NCI-H774 (cell line): ENCODE measurements around the gene MSI2.
"Not testable (repeated sequence)": the region's sequence is repeated elsewhere in the genome, so short reads cannot be mapped to it uniquely, and the experiment has no call there.

Experiments used
- DNase-seq: peaks from one replicate; lab custom pipeline; 2025; lab: John Stamatoyannopoulos, UW

The MSI2 gene

DNA sequence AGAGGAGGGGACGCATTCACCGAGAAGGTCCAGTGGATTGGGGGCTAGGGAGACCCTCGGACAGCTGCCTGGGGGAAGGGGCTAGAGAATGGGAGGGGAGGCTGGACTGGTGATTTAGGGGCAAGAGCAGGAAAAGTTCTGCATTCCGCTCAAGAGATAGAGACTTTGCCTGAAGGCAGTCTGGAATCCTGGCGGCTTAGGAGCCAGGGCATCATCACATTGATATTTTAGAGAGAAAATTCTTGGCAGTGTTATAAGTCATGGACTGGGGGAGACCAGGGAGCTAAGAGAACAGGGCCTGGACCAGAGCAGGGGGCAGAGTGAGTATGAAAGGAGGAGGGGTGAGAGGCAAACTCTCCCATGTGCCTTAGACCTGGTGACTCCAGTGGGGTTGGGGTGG lies 35.8 kb downstream of the MSI2 start:
- no peak for DNase-seq

DNA sequence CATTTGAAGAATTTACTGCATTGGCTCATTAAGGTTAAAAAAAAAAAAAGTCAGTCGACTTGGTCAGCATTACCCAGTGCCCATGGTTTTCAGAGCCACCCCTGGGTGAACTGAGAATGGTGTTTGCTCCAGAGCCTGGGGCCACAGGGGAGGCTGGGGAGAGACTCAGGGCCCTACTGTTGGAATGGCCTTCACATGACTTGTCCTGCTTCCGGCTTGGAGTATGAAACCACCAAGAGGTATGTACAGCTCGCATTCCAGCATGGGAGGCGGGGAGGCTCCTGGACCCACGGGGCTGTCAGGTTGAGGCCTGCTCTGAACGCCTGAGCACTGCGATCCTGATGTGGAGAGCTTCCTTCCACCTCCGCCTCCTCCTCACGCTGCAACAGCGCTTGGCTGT lies 36.8 kb downstream of the MSI2 start:
- DNase-seq: no peak

DNA sequence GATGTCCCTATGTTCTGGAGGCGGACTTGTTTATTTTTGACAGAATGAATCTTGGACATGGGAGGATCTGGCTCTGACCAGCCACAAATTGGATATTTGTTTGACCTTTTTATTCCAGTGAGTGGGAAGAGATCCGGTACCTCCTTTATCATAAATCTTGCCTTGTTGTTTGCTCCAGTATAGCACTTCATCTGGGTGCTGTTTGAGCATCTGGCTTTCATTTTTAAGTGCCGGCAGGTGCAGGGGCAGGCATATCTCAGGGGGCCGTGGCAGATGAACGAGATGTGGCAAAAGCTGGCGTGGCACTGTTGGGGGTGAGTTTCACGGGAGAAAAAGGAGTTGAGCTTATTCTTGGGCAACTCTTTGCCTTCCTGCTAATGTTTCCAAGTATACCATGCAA lies 37.8 kb downstream of the MSI2 start:
- DNase-seq: peak; percentile 74

DNA sequence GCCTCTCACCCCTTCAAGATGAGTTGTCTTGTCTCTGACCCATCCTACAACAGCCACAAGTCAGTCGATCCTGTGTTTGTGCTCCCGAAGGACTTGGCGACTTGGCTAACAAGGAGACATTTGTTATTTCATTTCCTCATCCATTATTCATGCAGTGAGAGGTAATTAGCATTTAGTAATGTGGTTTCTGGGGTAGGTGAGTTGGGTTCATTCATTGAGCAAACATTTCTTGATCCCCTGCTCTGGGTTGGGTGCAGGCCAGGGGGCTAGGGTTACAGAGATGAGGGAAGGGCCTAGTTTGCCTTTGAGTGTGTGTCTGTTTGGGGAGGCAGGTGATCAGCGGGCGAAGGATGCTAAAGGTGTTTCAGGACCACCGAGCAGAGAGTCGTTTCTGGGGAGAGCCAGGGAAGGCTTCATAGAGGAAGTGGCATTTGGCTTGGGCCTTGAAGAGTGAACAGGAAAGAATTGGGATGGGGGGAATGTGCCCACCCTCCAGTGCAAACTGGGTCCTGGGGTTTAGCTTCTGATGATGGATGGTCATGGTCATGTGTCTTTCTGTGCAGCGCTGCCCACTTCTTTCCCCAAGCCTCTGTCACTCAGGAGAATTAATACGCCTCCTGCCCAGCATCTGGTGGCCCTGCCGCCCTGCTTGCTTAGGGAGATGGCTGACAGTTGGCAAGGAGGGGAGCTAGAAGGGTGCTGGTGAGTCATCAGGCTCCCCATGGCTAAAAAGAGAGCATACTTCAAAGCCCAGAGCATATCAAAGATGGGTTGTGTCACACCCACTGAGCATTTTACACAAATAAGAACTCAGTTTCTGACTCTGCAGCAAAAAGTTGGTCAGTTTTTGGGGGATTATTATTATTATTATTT lies 38.5 kb downstream of the MSI2 start:
- DNase-seq: peak; percentile 87

DNA sequence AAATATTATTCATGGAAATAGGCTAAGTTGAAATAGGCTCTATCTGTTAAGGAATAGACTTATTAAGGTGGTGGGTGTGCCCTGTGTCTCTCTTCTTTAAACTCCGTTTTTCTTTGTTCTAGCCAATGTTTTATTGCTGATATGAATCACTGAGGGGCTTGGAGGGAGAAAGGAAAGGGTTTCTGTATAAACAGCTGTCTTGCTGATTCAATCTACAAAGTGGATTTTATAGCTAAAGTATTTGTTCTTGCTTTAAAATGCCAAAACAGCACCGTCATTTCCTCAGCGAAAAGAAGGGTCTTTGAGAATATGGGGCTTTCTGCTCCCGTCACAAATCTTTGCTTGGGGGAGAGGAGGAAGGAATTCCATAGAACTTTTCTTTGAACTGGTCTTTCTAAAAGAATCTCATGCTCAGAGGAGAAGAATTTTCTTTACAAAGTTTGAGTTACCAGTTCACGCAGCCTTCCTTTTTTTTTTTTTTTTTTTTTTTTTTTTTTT lies 39.3 kb downstream of the MSI2 start:
- no peak for DNase-seq

DNA sequence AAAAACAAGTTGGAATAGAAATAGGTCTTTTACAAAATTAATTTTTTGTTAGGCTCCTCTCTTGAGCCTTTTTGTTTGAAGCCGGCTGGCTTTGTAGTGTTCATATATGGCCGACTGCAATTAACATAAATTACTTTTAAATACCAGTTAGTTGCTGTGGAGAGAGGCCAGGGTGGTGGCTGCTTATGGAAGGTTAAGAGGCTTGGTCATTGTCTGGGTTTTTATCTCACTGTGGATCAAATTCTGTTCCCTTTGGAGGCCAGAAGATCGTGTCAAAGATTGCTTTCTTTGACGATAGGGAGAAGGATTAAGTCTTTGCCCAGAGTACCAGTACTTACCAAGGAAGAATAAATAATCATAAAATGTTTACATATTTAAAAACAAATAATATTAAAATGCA lies 39.9 kb downstream of the MSI2 start:
- DNase-seq: peak; percentile 81

DNA sequence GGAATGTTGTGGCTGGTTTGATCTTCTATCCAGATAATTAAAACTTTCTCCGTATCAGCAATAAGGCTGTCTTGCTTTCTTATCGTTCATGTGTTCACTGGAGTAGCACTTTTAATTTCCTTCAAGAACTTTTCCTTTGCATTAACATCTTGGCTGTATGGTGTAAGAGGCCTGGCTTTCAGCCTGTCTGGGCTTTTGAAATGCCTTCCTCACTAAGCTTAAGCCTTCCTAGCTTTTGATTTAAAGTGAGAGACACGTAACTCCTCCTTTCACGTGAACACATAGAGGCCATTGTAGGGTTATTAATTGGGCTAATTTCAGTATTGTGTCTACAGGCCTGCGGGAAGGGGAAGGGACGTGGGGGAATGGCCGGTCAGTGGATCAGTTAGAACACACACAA lies 42.9 kb downstream of the MSI2 start:
- no peak for DNase-seq

DNA sequence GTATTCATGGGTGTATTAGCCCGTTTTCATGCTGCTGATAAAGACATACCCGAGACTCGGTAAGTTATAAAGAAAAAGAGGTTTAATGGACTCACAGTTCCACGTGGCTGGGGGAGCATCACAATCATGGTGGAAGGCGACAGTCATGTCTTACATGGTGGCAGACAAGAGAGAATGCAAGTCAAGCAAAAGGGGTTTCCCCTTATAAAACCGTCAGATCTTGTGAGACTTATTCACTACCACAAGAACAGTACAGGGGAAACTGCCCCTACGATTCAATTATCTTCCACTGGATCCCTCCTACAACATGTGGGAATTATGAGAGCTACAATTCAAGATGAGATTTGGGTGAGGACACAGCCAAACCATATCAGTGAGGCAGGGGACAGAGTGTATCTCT lies 44.3 kb downstream of the MSI2 start:
- not testable (repeated sequence) for DNase-seq

DNA sequence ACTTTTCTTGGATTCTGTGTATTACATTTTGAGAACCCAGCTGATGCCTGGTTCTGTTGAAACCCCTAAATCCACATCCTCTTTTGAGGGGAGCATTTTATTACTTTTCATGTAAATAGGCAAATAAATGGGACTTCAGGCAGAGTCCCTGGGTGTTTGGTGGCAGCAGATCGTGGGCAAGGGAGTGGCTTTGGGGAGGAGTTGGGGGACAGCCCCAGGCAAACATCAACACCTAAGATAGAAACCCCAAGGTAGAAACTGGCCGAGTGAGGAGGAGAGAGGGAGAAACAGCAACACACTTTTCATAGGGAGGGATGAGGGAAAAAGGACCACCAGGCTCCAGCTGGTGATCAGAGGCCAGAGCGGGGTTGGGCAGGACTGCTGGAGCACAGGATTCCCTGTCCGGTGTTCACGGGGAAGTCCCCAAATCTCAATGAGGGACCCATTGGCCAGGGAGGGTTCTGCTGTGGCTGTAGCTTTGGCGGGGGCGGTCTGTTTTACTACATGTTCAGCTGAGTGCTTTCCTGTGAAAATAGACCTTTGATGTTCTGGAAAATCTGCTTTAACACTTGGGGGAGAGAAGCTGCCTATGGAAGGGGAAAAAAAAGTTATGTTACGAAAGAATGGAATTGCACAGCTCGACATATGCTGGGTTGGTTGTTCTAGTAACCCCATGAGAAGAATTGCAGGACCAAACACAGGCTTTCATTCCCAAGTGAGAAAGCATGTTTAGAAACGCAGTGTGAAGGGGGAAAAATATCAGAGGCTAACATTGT lies 46.6 kb downstream of the MSI2 start:
- no peak for DNase-seq

DNA sequence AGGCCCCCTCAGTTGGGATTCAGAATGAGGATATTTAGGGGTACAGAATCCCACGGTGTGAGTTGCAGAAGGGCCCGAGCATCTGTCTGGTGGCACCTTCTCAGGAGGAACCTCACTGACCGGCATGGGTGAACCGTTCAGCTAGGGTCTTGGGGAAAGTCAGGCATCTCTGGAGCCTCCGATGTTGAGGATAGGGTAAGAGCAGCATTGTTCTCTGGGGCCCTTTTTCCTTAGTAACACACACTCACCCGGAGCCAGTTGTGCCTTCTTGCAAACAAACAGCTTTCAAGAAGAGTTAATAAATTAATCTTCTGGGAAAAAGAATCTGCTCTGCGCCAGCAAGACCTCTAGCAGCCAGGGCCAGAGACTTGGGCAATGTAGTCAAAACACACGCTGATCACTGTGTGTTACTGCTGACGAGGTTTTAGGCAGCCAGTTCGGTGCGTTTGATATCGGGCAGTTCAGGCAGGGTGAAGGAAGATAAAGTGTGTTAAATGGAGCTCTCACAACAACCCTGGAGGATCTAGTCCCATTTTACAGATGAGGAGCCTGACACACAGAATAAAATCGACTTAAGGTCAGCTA lies 48.9 kb downstream of the MSI2 start:
- DNase-seq: no peak

DNA sequence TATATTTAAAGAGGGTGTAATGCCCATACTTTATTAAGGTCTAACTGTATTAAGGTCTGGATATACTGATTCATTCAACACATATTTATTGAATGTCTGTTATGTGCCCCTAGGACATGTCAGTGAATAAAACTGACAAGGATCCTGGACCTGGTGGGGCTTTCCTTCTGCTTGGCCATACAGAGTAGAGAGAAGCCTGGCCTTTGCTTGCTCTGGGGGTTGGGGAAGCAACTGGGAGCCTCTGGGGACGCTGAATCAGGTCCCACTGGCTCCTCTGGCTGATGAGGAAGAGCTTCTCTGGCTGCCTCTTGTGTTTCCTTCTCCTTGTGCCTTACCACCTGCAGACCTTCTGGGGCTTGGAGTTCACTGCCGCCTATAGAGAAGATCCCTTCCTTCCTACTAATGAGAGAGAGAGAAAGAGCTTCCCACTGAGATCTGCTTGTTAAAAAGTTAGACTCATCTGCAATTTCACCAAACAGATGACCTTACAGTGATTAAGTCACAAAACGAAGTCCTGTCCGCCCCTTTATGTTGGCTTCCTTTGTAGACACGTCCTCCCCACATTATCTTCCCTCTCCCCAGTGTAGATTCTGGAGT lies 49.7 kb downstream of the MSI2 start:
- DNase-seq: no peak

DNA sequence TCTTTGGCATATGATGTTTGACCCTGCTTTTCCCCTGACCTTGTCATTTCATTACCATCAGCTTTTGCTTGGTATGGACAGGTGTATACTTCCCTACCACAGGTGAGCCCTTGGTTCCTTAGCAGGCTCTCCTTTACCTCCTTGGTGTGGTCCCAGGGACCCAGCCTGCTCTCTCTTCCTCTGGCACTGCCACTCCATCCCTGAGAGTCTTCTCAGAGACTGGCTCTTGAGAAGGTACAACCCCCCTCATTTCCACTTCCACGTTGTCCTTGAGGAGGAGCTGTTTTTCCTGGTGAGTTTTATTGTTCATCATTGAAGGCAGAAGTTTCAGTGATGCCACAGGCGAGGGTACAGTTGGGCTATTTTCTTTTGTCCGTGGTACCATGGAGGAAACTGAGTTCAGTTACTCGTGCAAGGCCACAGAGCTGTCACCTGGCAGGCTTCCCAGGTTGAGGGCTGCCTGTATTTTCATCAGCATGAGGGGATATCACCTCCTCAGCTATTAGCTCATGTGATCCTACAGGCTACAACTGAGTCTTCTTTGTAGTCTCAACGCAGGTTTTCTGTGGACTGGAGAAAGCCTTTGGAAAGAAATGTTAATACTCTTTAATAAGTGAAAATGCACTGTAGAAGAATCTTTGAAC lies 52.3 kb downstream of the MSI2 start:
- DNase-seq: no peak

DNA sequence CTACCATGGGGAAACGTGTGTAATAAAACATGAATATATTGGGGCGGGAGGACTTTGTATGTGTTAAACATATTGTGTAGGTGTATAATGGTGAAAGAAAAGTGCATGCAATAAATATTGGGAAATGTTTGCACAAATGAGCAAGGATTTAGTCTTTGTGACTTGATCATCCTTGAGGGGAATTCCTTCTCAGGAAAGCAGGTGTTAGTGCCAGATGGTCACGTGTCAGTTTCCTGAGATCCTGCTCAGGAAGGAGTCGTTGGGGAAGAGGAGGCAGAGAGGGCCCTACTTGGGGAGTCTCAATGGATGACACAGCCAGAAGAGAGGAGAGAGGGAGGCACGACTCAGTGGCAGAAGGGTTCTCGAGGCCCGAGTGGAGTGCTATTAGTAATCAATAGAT lies 53.2 kb downstream of the MSI2 start:
- DNase-seq: no peak

DNA sequence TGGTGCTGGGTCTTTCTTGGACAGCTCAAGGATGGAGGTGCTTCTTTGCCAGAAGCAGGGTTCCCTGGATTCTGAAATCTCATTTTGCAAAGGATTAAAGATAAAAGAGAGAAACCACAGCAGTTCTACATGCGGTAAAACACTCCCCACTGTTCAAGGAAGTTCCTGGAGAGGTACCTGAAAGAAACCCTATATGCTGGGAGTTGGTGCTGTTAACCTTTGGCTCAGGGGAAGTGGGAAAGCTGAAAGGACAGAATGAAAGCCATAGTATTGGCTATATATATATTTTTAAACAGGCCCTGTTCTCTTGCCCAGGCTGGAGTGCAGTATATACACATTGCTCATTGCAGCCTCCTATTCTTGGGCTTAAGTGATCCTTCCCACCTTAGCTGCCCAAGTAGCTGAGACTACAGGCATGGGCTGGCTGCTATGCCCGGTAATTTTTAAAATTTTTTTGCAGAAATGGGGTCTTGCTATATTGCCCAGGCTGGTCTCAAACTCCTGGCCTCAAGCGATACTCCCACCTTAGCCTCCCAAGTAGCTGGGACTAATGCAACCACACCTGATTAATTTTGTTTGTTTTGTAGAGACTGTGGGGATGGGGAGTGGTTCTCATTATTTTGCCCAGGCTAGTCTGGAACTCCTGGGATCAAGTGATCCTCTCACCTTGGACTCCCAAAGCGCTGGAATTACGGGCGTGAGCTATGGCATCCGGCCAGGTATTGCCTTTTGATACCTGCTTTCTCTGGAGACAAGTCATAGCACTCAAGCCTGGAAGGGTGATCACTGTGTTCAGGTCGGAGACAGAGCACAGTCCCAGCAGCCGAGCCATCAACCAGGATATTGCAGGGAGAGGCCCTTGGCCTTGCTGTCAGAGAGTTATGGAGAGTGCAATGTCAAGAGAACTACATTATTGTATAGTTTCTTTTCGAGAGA lies 55.2 kb downstream of the MSI2 start:
- peak; percentile 54 for DNase-seq

DNA sequence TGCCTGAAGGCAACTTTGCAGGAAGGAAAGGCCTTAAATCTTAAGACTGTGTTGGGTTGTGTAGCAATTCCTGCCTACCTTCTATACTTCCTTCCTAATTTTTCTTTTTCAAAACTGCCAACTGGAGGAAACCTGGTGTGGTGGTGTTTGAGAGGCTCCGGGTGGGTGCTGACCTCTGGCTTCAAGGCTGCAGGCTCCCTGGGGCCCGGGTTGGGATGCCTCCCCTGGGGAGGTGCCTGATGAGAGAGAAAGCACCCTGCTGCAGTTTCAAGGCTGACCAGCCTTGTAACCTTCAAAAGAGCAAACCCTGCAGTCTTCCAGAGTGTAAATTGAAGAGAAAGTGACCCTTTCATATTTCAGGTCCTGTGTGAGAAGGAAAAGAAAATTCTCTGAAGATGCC lies 55.9 kb downstream of the MSI2 start:
- no peak for DNase-seq

DNA sequence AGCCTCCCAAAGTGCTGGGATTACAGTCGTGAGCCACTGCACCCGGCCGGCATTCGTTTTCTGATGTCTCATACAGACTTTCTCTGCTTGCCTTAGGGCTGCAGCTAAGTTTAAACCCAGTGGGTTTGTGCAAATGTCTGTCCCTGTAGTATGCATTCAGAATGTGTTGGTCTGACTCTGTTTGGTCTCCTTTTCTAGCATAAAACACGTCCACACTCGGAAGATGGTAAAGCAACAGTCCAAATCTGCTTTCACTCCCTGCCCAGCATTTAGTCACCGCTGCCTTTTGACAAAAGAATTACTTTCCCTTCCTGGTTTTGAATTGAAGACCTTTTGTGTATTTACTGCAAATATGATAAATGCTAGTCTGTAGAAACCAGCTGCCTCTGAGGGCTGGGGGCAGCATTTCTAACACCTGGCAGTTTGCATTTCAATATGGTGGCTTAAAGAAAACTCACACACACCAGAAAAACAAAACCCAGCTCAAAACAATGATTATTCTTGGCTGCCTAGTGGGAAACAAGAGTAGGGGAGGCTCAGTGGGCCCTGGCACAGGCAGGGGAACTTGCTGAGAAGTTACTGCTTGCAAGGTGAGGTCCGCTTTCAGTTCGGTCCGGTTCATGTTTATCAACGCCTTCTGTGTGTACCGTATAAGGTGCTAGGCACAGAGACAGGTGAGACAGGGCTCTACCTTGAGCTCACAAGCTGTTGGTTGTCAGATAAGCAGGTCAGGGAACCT lies 56.9 kb downstream of the MSI2 start:
- peak; percentile 81 for DNase-seq

DNA sequence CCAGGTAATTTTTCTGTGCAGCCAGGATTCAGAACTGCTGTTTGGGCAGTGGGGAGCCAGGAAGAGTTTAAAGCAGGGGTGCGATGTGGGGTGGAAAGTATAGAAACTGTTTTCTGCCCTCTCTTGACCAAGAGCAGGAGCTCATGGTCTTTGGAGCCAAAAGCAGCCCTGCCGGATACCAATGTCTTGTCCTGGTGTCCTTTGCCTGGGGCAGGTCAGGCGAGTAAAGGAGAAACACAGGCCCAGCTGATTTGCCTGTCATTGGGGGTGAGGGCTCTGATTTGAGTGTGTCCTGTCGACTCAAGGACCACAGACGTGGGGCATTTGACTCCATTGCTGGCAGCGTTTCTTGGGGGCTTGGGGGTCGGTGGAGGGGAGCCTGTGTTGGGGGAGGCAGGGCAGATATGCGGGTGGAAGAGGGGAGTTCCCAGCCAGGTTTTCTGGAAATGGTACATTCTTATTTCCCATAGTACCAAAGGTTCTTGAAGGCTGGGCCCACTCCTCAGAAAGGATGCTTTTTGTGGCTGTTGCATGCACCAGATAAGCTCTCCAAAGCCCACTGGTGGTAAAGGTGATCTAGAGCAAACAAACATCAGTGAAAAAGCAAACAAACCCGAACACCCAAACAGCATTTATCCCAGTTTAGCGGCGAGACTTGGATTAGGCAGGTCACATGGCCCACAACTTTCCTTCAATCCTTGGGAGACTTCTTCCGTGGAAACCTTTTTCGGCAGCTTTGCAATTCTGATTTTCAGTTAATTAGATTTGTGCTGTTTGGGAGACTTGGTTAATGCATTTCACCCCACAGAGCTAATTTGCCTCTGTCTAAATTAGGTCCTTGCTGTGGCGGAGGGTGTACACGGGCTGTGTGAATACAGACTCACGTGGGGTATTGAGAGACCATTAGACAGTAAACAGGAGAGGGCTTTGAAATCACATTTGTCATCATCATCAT lies 59.0 kb downstream of the MSI2 start:
- DNase-seq: peak; percentile 14

DNA sequence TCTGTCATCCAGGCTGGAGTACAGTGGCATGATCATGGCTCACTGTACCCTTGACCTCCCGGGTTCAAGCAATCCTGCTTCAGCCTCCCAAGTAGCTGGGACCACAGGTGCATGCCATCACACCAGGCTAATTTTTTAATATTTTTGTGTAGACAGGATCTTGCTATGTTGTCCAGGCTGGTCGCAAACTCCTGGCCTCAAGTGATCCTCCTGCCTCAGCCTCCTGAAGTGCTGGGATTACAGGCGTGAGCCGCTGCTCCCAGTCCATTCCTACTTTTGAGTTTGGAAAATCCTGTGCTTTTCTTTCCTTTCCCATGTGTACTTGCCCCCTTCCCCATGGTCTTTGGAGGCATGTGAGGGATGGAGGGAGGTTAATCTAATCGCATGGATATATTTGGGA lies 60.0 kb downstream of the MSI2 start:
- DNase-seq: no peak

DNA sequence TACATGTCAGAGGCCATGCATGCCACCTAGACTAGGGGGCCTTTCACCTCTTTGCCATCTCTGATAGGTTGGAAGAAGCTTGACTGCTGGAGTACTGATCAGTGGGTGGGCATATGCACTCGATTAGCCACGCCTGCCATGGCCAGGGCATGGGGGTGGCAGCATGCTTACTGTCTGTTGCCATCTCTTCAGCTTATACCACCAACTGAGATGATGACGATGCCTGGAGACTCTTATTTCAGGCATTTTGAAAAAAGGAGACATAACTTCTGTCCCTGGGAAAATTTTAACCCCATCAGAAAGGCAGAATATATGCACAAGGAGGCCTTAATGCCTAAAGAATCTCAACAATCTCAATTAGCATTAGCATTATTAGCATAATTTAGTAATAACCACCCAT lies 60.8 kb downstream of the MSI2 start:
- no peak for DNase-seq
